ACC112 (cell line): Measurements from ENCODE around the gene DAZ1.
"Not testable (repeated sequence)": the region's sequence is repeated elsewhere in the genome, so short reads cannot be mapped to it uniquely, and the experiment has no call there.

ENCODE experiments used
- H2AFZ ChIP-seq: fragments of 200-600 bp; sonication (generic); one replicate; pipeline ENCODE4 v1.6.0; 2017; ENCODE audit warnings: antibody characterized with exemption, low read length; ENCODE audit not compliant: unreplicated experiment
- H3K27ac ChIP-seq: fragments of 200-600 bp; sonication (generic); 2 replicates; pipeline ENCODE4 v1.5.1; 2014; ENCODE audit warnings: low read depth, mild to moderate bottlenecking, antibody characterized with exemption, low read length, moderate library complexity
- H3K27me3 ChIP-seq: fragments of 200-600 bp; sonication (generic); 2 replicates; pipeline ENCODE4 v1.6.1; 2014; ENCODE audit warnings: mild to moderate bottlenecking, antibody characterized with exemption, low read length, moderate library complexity, mixed read lengths; ENCODE audit not compliant: insufficient read depth
- H3K36me3 ChIP-seq: fragments of 200-600 bp; sonication (generic); 2 replicates; pipeline ENCODE4 v1.6.1; 2016; ENCODE audit warnings: mild to moderate bottlenecking, antibody characterized with exemption, low read length, moderate library complexity, mixed read lengths; ENCODE audit not compliant: insufficient read depth
- H3K4me1 ChIP-seq: fragments of 200-600 bp; sonication (generic); one replicate; pipeline ENCODE4 v1.6.1; 2016; ENCODE audit warnings: low read length, mixed read lengths; ENCODE audit not compliant: insufficient read depth, unreplicated experiment, control insufficient read depth
- H3K4me3 ChIP-seq: fragments of 200-600 bp; sonication (generic); 2 replicates; pipeline ENCODE4 v1.5.1; 2014; ENCODE audit warnings: mild to moderate bottlenecking, low read depth, low read length
- H3K79me2 ChIP-seq: fragments of 200-600 bp; sonication (generic); one replicate; pipeline ENCODE4 v1.6.0; 2016; ENCODE audit warnings: low read length; ENCODE audit not compliant: control insufficient read depth, unreplicated experiment, insufficient read depth

The DAZ1 gene

DNA sequence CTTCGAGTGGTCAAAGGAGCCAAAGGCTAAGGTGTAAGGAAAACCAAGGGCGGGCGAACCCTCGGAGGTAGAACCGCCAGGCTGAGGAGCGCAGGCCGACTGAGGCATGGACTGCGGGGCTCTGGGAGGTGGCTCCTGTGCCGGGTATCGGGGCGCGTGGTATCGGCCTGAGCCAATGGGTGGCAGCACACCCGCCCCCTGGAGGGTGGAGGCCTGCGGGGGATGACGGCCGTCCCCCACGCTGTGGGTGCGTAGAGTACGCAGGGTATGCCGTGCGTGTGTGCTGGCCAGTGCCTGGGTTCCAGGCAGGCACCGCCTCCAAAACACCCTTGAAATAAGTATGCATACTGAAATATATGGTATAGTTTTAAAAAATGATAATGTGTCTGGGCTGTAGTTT lies at the start of gene DAZ1:
Gene DAZ1, minus strand, starts transcription at position 101 of the 400 bp plus-strand sequence. CDS start 208 bp downstream, outside the sequence.
- H3K36me3 ChIP-seq, H2AFZ ChIP-seq, H3K4me3 ChIP-seq, H3K4me1 ChIP-seq, H3K79me2 ChIP-seq, H3K27ac ChIP-seq, H3K27me3 ChIP-seq: not testable (repeated sequence)

- H3K27ac ChIP-seq, H2AFZ ChIP-seq, H3K27me3 ChIP-seq: not testable (repeated sequence)
These were observed 20.4 kb upstream of the DAZ1 start, which contains the start of gene DAZ2 for GRCh38 chrY:23219233-23219632. Gene DAZ2, plus strand, starts transcription at chrY:23219533. Its CDS starts 208 bp downstream, at chrY:23219741.

GRCh38 chrY:23210681-23211080 lies 11.9 kb upstream of the DAZ1 start:
- H3K4me1 ChIP-seq, H3K79me2 ChIP-seq, H3K36me3 ChIP-seq, H3K27me3 ChIP-seq, H3K4me3 ChIP-seq, H2AFZ ChIP-seq, H3K27ac ChIP-seq: not testable (repeated sequence)

More at GRCh38 chrY:23219233-23219632, 20.4 kb upstream of the DAZ1 start, which contains the start of gene DAZ2:
- H3K36me3 ChIP-seq, H3K4me3 ChIP-seq, H3K4me1 ChIP-seq, H3K79me2 ChIP-seq: not testable (repeated sequence)

DNA sequence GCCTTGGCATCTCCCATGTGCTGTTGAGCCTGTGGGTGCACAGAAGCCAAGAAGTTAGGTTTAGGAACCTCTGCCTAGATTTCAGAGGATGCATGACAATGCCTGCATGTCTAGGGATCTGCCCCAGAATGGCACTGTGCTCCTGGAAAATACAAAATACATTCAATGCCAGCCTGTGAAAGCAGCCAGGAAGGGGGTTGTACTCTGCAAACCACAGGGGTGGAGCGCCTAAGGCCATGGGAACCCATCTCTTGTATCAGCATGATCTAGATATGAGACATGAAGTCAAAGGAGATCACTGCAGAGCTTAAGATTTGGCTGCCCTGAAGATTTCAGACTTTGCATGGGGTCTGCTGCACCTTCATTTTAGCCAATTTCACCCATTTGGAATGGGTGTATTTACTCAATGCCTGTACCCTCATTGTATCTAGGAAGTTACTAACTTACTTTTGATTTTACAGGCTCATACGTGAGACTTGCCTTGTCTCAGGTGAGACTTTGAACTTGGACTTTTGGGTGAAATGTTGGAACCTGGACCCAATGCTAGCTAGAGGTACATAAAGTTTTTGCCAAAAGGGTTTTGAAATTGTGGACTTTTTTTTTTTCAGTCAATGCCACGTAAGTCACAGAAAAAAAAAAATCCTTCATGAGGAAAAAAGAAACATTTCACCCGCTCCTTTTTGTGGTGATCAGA lies 11.1 kb upstream of the DAZ1 start:
- not testable (repeated sequence) for H2AFZ ChIP-seq, H3K4me1 ChIP-seq, H3K27ac ChIP-seq, H3K36me3 ChIP-seq, H3K27me3 ChIP-seq, H3K79me2 ChIP-seq, H3K4me3 ChIP-seq

DNA sequence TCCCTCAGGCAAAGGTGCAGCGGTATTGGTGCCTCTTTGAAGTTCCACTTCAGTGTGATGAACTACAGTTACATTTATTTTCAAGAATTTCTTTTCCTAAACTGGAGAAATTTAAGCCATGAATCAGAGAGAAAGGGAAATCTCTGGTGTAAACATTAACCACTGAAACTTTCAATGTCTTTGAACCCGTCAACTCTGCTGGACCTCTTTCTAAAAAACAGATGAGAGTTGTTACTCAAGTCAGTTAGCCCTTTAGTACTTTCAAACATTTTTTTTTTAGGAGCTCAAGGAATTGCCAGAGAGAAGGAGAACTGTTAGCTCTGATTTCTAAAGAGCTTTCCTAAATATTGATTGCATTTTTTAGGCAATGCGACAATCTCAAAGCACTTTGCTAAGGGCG lies 8.6 kb upstream of the DAZ1 start:
- not testable (repeated sequence) for H3K4me1 ChIP-seq, H3K4me3 ChIP-seq, H3K27ac ChIP-seq, H3K79me2 ChIP-seq, H2AFZ ChIP-seq, H3K27me3 ChIP-seq, H3K36me3 ChIP-seq
